ENCODE data around the gene STAT5B.

STAT5B gene

DNA sequence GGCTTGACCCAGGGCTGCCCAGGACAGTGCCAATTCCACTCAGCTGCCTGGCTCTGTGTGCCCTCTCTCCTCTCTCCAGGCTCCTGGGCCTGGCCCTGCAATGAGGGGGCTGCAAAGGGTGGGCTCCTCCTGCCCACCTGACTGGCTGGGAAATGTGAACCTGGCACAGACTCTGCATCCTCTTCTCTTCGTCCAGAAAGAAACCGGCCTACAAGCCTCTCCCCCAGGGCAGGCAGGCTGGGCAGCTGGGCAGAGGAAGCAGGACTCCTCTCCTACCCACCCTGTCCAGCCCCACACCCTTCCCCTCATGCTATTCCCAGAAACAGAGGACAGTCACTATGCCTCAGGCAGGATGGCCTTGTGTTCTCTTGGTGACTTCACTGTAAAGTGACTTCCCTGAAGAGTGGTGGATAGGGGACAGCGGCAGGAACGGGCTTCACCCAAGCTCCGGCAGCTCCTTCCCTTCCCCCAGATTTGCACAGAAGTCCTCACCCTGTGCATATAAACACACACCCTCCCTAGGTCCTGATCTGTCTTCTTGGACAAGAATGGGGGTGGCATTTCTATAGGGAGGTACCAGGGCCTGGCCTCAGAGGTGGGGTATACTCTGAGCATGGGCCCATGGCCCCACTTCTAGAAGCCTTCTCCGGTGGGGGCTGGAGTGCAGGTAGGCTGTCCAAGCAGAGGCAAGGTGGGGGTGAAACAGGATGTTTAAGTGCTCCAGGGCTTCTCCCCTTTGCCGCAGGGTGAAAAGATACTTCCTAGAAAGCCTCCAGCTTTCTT, 7.2 kb upstream of the STAT5B start:
- in situ Hi-C loops (cut with HindIII; ENCODE audit: low sequenced_read_pairs) = no loop called here
- no peak overlapping the region for H3K4me3 ChIP-seq (ENCODE audit: low read depth, low read length)
- TF ChIP-seq, protein P1, sequence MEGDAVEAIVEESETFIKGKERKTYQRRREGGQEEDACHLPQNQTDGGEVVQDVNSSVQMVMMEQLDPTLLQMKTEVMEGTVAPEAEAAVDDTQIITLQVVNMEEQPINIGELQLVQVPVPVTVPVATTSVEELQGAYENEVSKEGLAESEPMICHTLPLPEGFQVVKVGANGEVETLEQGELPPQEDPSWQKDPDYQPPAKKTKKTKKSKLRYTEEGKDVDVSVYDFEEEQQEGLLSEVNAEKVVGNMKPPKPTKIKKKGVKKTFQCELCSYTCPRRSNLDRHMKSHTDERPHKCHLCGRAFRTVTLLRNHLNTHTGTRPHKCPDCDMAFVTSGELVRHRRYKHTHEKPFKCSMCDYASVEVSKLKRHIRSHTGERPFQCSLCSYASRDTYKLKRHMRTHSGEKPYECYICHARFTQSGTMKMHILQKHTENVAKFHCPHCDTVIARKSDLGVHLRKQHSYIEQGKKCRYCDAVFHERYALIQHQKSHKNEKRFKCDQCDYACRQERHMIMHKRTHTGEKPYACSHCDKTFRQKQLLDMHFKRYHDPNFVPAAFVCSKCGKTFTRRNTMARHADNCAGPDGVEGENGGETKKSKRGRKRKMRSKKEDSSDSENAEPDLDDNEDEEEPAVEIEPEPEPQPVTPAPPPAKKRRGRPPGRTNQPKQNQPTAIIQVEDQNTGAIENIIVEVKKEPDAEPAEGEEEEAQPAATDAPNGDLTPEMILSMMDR (IDR thresholded peaks at IDR 0.05; ENCODE audit: low read depth, low read length, missing control alignments) = no peak
- no peak for DNase-seq (ENCODE audit: low read depth)

DNA sequence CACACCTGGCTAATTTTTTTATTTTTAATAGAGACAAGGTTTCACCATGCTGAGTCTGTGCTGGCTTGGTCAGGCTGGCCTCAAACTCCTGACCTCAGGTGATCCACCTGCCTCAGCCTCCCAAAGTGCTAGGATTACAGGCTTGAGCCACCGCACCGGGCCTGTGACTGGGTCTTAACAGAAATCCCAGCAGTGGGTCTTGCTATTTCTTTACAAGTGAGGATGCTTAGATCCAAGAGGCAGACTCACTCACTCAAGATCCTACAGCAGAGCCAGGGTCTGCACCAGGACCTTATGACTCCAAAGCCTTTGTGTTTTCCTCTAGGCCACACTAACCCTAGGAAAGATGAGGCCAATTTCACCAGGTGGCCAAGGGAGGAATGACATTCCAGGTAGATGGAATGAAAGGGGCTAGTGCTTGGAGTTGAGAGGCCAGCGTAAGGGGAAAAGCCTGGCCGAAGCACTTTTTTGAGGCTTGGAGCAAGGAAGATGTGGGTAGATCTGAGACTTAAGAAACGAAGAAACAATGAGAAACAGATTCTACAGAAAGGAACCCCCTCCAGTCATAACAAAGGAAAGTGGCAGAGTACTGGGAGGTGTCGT, 6.4 kb upstream of the STAT5B start:
- H3K4me3 ChIP-seq (ENCODE audit: low read depth, low read length) = no peak overlapping the region
- TF ChIP-seq, protein P1 (IDR thresholded peaks at IDR 0.05; ENCODE audit: low read depth, low read length, missing control alignments) = no peak
- in situ Hi-C loops (cut with HindIII; ENCODE audit: low sequenced_read_pairs) = no loop called here
- DNase-seq (ENCODE audit: low read depth) = no peak

DNA sequence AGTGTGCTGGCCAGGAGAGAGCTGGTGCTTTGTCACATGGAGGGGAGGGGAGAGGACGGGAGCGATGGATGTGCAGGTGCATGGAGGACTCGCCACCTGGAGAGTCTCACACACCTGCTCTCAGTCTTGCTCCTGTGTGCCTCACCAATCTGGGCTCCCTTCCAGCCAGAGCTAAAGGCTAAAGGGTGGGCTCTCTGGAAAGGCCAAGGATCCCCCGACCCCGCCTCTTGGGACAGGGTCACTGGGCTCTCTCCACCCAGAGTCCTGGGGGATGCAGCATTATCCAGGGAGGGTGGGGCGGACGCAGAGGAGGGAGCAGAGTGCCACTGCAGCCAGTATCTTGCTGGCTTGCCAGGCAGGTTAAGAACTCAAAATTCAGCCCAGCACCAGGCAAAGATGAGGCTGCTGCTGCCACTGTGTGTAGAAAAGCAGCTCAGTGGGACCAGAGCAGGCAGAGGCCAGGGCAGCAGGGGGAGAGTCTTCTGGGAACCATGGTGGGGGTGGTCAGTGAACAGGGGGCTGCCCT, 5.4 kb upstream of the STAT5B start:
- no peak overlapping the region for H3K4me3 ChIP-seq (ENCODE audit: low read depth, low read length)
- in situ Hi-C loops (cut with HindIII; ENCODE audit: low sequenced_read_pairs) = no loop called here
- TF ChIP-seq, protein P1 (IDR thresholded peaks at IDR 0.05; ENCODE audit: low read depth, low read length, missing control alignments) = no peak
- no peak for DNase-seq (ENCODE audit: low read depth)

DNA sequence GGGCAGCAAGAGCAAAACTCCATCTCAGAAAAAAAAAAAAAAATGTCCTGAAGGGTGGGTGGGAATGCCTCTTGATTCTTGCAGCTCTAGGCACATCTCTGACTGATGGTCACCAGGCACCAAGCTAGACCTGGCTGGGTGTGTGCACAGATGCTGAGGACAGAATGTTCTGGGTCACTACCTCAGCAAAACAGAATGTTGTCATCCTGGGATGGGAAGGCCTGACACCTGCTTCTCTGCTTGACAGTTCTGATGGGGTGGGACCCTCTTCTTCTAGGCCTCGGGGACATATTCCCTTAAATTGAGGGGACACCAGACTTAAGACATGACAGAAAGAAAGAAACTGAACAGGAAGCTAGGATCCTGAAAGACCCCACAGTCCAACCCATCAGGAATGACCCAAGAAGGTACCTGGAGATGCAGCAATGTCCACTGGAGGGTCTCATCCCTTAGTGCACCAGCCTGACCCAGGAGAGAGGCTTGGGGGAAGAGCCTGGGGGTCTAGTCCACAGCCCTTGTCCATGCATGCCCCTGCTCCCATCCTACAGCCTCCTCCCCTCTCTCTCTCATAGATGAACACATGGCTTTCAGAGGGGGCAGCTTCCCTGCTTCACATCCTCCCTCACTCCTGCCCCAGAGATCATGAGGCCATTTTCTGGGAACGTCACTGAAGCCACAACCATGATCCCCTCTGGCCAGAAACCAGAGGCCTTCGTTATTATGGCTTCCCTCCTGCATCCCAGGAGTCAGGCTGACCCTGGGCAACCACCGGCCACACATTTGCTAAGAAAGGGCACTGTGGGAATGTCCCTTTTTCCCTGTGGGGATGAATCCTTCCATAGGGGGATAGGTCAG, 3.8 kb upstream of the STAT5B start:
- in situ Hi-C loops (cut with HindIII; ENCODE audit: low sequenced_read_pairs) = no loop called here
- TF ChIP-seq, protein P1 (IDR thresholded peaks at IDR 0.05; ENCODE audit: low read depth, low read length, missing control alignments) = no peak
- no peak for DNase-seq (ENCODE audit: low read depth)
- no peak overlapping the region for H3K4me3 ChIP-seq (ENCODE audit: low read depth, low read length)

DNA sequence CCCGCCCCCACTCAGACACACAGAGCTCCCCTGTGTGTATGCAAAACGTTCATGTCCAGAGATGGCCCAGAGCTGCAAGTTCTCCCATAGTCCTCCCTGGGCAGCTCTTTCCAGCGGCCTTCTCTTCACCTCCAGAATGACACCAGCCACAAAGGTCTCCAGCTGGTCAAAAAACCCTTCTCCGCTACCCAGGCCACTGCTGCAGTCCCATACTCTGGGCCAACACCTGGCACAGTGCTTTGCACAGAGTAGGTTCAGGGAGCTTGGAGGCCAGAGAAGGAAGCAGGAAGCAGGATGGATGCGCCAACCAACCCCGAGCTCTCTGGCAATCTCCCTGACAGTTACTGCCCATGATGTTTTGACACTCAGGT, 1.1 kb upstream of the STAT5B start:
- in situ Hi-C loops (cut with HindIII; ENCODE audit: low sequenced_read_pairs) = no loop called here
- TF ChIP-seq, protein P1 (IDR thresholded peaks at IDR 0.05; ENCODE audit: low read depth, low read length, missing control alignments) = no peak
- H3K4me3 ChIP-seq (ENCODE audit: low read depth, low read length) = no peak overlapping the region
- no peak for DNase-seq (ENCODE audit: low read depth)

DNA sequence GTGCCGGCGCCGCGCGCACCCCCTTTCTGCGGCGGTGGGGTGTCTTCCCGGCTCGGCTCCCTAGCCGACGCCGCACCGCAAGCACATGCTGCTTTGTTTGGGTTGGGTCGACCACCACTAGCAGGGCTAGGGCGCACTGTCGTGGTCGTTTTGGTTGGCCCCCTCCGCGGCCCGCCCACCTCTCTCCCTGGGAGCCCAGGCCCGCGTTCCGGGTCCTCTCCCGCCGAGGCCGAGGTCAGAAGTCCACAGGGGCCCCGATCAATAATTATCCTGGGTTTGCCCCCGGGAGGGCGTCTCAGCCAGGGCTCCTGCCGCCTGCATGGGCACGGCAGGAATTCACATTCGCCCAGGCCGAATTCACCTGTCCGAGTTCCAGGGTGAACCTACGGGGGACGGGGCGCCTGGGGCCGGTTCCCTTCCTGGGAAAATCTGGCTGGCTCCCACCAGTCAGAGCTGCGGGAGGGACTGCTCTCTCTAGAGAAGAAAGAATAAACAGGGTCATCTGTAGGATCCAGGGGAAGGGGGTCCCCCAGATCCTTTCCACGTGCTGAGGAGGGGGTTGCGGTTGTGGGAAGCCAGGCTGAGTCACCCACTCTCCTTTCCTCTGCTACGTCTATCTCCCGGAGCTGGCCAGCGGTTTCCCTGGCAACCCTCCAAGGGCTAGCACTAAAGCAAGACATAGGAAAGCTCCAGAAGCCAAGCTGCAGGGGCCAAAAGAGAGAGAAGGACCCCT, 584 bp upstream of the STAT5B start:
- TF ChIP-seq, protein P1 (IDR thresholded peaks at IDR 0.05; ENCODE audit: low read depth, low read length, missing control alignments) = no peak
- peak; percentile 74 for DNase-seq (ENCODE audit: low read depth)
- H3K4me3 ChIP-seq (ENCODE audit: low read depth, low read length) = peak overlapping the region; percentile 66
- in situ Hi-C loops (cut with HindIII; ENCODE audit: low sequenced_read_pairs) = no loop called here

Data from astrocyte of the cerebellum (primary cell).